ENCODE results near the gene CD99. TPM values are rescaled to one million over a fixed set of nuclear protein-coding genes. Genes with fewer than 3 reads are reported as not detected.

Gene CD99
- total and polyA plus RNA-seq, 2 donors (not counting 1 experiment from before 2014, with no cell fraction given) = 70.7 to 133 TPM

- CTCF ChIA-PET = no interaction called here
- H2AFZ ChIP-seq (ENCODE audit: insufficient read depth, low read depth, low read length, poor library complexity, severe bottlenecking) = peak overlapping the region; percentile 80
- peak overlapping the region in 1 of 2 donors; percentile 26 for H3K27ac ChIP-seq (ENCODE audit: low read length in 2 of 2)
- H3K4me2 ChIP-seq (replicated peaks; ENCODE audit: low read depth, low read length, poor library complexity, severe bottlenecking) = peak overlapping the region; percentile 97
- no peaks in the 10 kb centered on the region for H3K27me3 Mint-ChIP-seq
- peaks cover 50% of the 10 kb centered on the region for H3K79me2 ChIP-seq (ENCODE audit: control insufficient read depth, insufficient read depth, low read length)
- intact Hi-C loops (cut with micrococcal nuclease) = loop anchor here (5.0 kb wide), 1 partner anchor 235 kb away; the partner anchor contains the start of gene ARSD
- POLR2A ChIA-PET = no interaction called here
- H3K4me1 ChIP-seq (ENCODE audit: control insufficient read depth in 2 of 2, insufficient read depth in 2 of 2, low read length in 2 of 2) = peaks cover 42 to 61% of the 10 kb centered on the region in 2 donors
- peak overlapping the region; percentile 93 for H3K9ac ChIP-seq (ENCODE audit: low read length)
- peaks cover 36% of the 10 kb centered on the region for H4K20me1 ChIP-seq (ENCODE audit: control insufficient read depth, insufficient read depth, low read length, poor library complexity, severe bottlenecking)
- no peaks in the 10 kb centered on the region for H3K9me3 Mint-ChIP-seq (ENCODE audit: insufficient read depth)
- H3K4me3 Mint-ChIP-seq = peak overlapping the region; percentile 87
- no peaks in the 10 kb centered on the region for H3K36me3 ChIP-seq (replicated peaks in 1 of 2; ENCODE audit: control extremely low read depth in 1 of 2, control insufficient read depth in 1 of 2, extremely low read depth in 1 of 2, insufficient read depth in 2 of 2, low read length in 1 of 2)
- under 1% methylated on average over 18 of the region's 24 CpGs for WGBS (ENCODE audit: insufficient coverage)
- H3K9me3 ChIP-seq (ENCODE audit: control extremely low read depth in 1 of 3, control insufficient read depth in 2 of 3, insufficient read depth in 1 of 3, low read length in 2 of 3) = no peaks in the 10 kb centered on the region
- H3K4me3 ChIP-seq (ENCODE audit: control extremely low read depth in 1 of 5, extremely low read depth in 1 of 5, insufficient read depth in 1 of 5, low read depth in 2 of 5, low read length in 4 of 5) = peak overlapping the region; percentile 67 to 99 (median 84)
- ATAC-seq (ENCODE audit: low read depth) (no peak), DNase-seq (peak; percentile 26)
- H3K4me1 Mint-ChIP-seq = peaks cover 54% of the 10 kb centered on the region
- H3K27me3 ChIP-seq (replicated peaks in 1 of 4; ENCODE audit: control extremely low read depth in 1 of 4, control insufficient read depth in 3 of 4, insufficient read depth in 4 of 4, low read length in 3 of 4) = no peaks in the 10 kb centered on the region
- H3K27ac Mint-ChIP-seq = peak overlapping the region; percentile 67
- TF ChIP-seq EZH2 (IDR thresholded peaks at IDR 0.05; ENCODE audit: borderline replicate concordance, insufficient read depth, low read depth, low read length, poor library complexity, severe bottlenecking) = no peak
- no peak for TF ChIP-seq CTCF (IDR thresholded peaks at IDR 0.05)
Measured at GRCh38 chrX:2692221-2693112, 1.4 kb downstream of the CD99 start.

All from B cell (primary cell).